Activated T-helper 17 cell treated with anti-CD3 and anti-CD28 coated beads, Interleukin-2, amount 50 U/mL, for 72 hours (primary cell): ENCODE data around the gene CCND1. TPM values are rescaled to one million over a fixed set of nuclear protein-coding genes. Genes with fewer than 3 reads are reported as not detected.
"Not testable (repeated sequence)": the region's sequence is repeated elsewhere in the genome, so short reads cannot be mapped to it uniquely, and the experiment has no call there.

Source experiments
- ATAC-seq: fragments of 150-1000 bp; cut with Tn5 transposase; replicated peaks from 2 replicates; pipeline ENCODE4 v1.10.0; 2021; ENCODE audit warnings: mild to moderate bottlenecking, moderate library complexity
- H3K27ac Mint-ChIP-seq: one replicate; pipeline ENCODE4 v1.8.0; 2022; ENCODE audit warnings: mixed read lengths
- H3K27me3 Mint-ChIP-seq: one replicate; pipeline ENCODE4 v1.8.0; 2022; ENCODE audit warnings: mixed read lengths
- H3K36me3 Mint-ChIP-seq: one replicate; pipeline ENCODE4 v1.8.0; 2022; ENCODE audit warnings: low read depth, mild to moderate bottlenecking, mixed read lengths
- H3K4me1 Mint-ChIP-seq: one replicate; pipeline ENCODE4 v1.8.0; 2022; ENCODE audit warnings: mixed read lengths
- H3K4me3 Mint-ChIP-seq: one replicate; pipeline ENCODE4 v1.8.0; 2022; ENCODE audit warnings: mild to moderate bottlenecking, mixed read lengths
- H3K9me3 Mint-ChIP-seq: one replicate; pipeline ENCODE4 v1.8.0; 2022; ENCODE audit warnings: mixed read lengths
- total RNA-seq, 2 donors: library from RNA; stranded (reverse); gene quantifications; one replicate each; pipeline ENCODE4 v1.2.3, GENCODE V29; 2022

The CCND1 gene
- total RNA-seq, 2 donors from 2014 or later = 0.82 to 3.7 TPM

DNA sequence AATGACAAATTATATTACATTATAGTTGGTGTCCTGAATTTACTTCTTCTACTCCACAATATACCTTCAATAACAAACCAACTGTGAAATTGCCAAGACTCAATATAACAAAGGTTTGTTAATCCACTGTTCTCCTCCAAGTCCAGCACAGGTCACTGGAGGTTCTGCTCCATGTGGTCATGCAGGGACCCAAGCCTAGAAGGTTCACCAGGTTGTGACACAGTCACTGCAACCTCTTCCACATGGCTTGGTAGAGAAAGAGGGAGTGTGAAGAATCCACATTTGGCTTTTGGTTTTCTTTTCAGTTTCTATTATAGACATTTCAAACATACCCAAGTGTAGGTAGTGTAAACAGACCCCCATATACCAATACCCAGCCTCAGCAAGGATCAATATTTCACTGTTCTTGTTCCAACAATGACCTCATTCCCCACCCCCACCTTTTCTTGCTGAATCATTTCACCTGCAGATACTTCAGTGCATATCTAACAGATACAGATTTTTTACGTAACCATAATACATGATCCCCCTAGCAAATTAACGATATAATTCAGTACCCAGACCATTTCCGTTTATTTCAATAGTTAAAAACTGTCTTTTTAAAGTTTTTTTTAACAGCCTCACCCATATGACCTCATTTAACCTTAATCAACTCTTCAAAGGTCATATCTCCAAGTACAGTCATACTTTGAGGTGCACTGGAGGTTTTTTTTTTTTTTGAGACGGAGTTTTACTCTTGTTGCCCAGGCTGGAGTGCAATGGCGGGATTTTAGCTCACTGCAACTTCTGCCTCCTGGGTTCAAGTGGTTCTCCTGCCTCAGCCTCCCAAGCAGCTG lies 48.7 kb downstream of the CCND1 start:
- H3K9me3 Mint-ChIP-seq = no peaks in the 10 kb centered on the region

DNA sequence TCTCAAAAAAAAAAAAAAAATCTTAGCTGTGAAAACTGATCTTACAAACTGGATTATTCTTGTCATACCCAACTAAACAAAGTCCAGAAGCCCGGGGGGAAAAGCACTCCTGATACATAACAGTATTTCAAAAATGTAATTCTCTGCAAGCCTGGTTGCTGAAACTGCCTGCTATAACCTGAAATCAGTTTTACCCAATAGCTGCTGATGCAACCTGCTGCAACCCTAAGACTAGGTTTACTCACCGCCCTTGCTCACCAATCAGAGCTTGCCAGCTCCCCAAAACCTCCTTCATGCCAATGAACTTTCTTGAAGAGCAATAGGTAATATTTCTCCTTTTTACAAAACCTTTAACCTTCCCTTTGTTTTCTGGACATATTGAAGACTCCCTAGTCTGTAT lies 50.5 kb downstream of the CCND1 start:
- no peak for ATAC-seq
- Mint-ChIP-seq H3K9me3 (no peaks in the 10 kb centered on the region), H3K27ac (no peak overlapping the region), H3K4me1 (peaks cover 5% of the 10 kb centered on the region), H3K4me3 (no peak overlapping the region), H3K36me3 (no peaks in the 10 kb centered on the region), H3K27me3 (peaks cover 43% of the 10 kb centered on the region)

More for the DNA sequence above, 48.7 kb downstream of the CCND1 start:
- no peak overlapping the region for H3K27ac Mint-ChIP-seq
- no peak for ATAC-seq
- peaks cover 5% of the 10 kb centered on the region for H3K4me1 Mint-ChIP-seq
- peaks cover 33% of the 10 kb centered on the region for H3K27me3 Mint-ChIP-seq
- H3K36me3 Mint-ChIP-seq = no peaks in the 10 kb centered on the region
- H3K4me3 Mint-ChIP-seq = no peak overlapping the region

DNA sequence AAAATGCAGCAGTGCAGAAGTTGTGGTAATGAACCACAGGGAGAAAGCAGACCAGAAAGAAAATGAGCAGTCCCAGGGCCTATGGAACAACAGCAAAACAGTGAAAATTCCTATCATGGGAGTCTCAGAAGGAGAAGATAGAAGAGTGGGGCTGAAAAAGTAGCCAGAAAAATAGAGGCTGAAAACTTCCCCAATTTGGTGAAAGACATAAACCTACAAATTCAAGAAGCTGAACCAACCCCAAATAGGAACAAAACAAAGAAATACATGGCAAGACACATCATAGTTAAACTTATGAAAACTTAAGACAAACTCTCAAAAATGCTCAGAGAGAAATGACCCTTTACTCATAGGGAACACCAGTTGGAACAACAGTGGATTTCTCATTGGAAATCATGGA lies 51.5 kb downstream of the CCND1 start:
- Mint-ChIP-seq H3K4me1 (peaks cover 5% of the 10 kb centered on the region), H3K27me3 (peaks cover 43% of the 10 kb centered on the region), H3K4me3 (no peak overlapping the region), H3K27ac (no peak overlapping the region), H3K36me3 (no peaks in the 10 kb centered on the region), H3K9me3 (no peaks in the 10 kb centered on the region)
- ATAC-seq = no peak

DNA sequence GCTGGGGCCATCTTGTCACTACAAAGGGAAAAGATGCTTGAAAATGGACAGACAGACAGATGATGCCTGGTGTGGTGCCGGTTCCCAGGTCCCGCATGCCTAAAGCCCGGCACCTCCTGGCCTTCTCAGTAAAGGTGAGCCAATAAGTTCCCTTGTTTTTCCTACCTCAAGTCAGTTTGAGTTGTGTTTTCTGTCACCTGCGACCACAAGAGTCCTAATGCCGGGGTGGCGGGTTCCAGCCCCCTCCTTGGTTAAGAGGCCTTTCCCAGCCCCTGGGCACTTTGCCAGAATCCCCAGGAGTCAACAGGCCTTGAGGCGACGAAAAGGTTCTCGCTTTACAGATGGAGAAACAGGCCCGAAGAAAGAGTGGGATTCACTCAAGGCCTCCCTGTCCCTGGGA lies 53.8 kb downstream of the CCND1 start:
- no peak overlapping the region for H3K4me3 Mint-ChIP-seq
- H3K4me1 Mint-ChIP-seq = no peaks in the 10 kb centered on the region
- H3K27ac Mint-ChIP-seq = no peak overlapping the region
- H3K36me3 Mint-ChIP-seq = no peaks in the 10 kb centered on the region
- no peaks in the 10 kb centered on the region for H3K9me3 Mint-ChIP-seq
- peaks cover 40% of the 10 kb centered on the region for H3K27me3 Mint-ChIP-seq
- no peak for ATAC-seq

DNA sequence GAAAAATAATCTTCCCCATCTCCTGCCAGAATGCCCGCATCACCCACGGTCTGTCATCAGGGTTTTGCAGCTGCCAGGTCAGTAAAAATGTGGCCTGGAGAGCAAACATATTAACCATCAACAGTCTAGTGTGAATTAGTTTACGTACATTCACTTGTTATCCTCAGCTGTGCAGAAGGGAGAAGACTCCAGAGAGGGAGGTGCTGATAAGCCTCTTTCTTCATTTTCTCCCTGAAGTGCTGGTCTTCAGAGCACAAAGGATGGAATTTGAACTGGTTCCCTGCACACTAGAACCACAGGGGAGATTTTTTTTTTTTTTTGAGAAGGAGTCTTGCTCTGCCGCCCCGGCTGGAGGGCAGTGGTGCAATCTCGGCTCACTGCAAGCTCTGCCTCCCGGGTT lies 54.6 kb downstream of the CCND1 start:
- Mint-ChIP-seq H3K4me1 (no peaks in the 10 kb centered on the region), H3K27ac (no peak overlapping the region), H3K27me3 (peaks cover 40% of the 10 kb centered on the region), H3K4me3 (no peak overlapping the region), H3K9me3 (no peaks in the 10 kb centered on the region), H3K36me3 (no peaks in the 10 kb centered on the region)
- ATAC-seq = no peak

DNA sequence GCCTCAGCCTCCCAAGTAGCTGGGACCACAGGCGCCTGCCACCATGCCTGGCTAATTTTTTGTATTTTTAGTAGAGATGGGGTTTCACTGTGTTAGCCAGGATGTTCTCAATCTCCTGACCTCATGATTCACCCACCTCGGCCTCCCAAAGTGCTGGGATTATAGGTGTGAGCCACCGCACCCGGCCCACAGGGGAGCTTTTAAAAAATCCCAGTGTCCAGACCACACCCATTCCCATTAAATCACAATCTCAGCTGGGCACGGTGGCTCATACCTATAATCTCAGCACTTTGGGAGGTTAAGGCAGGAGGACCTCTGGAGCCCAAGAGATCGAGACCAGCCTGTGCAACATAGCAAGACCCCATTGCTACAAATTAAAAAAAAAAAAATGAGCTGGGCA lies 55.0 kb downstream of the CCND1 start:
- H3K4me3 Mint-ChIP-seq, H3K9me3 Mint-ChIP-seq, ATAC-seq, H3K27ac Mint-ChIP-seq, H3K36me3 Mint-ChIP-seq, H3K4me1 Mint-ChIP-seq: not testable (repeated sequence)
- H3K27me3 Mint-ChIP-seq = peaks cover 39% of the 10 kb centered on the region

DNA sequence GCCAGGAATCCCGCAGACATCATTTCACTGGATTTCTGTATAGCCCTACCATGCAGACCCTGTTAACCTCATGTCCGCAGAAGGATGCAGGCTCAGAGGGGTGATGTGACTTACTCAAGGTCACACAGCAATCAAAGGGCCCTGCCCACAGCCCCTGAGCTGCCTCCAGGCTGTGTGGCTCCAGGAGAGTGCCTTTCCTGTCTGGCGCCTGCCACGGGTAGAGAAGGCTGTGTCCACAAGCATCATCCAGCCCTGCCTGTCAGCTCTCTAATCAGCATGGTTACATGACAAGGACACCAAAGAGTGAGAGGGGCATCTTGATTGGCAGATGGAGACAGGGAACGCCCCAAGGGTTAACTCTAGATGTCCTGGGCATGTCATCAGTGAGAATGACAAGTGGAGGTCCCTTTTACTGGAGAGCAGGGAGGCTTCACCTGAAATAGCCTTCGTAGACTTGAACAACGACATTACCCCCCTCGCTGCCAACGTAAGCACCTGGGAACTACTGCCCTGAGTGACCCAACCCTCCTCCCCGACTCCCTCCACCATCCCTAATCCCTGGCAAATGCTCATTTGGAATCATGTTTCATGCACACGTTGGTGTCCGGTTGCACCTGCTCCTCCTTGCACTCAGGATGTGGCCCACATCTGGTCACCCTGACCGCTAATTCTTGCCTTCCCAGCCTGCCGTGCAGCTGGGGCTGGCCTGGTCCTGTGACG lies 56.0 kb downstream of the CCND1 start:
- Mint-ChIP-seq H3K27me3 (peaks cover 40% of the 10 kb centered on the region), H3K36me3 (no peaks in the 10 kb centered on the region), H3K4me1 (no peaks in the 10 kb centered on the region), H3K4me3 (no peak overlapping the region), H3K27ac (no peak overlapping the region), H3K9me3 (no peaks in the 10 kb centered on the region)
- no peak for ATAC-seq

DNA sequence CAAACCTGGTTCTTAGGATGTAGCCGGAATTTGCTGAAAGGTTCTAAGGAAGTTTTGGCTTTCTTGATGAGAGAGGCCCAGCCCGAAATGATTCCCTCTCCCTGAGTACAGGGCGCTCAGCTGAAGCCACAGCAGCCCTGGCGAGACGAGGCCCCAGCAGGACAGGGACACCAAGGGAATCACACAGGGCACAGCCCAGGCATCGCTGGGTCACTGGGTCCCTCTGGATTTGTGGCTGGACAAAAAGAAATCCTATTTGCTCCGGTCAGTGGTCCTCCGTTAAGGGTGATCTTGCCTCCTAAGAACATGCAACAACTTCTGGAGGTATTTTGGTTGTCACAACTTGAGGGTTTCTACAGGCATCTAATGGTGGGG lies 56.5 kb downstream of the CCND1 start:
- no peak overlapping the region for H3K27ac Mint-ChIP-seq
- no peaks in the 10 kb centered on the region for H3K9me3 Mint-ChIP-seq
- no peak overlapping the region for H3K4me3 Mint-ChIP-seq
- ATAC-seq = no peak
- no peaks in the 10 kb centered on the region for H3K4me1 Mint-ChIP-seq
- no peaks in the 10 kb centered on the region for H3K36me3 Mint-ChIP-seq
- peaks cover 36% of the 10 kb centered on the region for H3K27me3 Mint-ChIP-seq

DNA sequence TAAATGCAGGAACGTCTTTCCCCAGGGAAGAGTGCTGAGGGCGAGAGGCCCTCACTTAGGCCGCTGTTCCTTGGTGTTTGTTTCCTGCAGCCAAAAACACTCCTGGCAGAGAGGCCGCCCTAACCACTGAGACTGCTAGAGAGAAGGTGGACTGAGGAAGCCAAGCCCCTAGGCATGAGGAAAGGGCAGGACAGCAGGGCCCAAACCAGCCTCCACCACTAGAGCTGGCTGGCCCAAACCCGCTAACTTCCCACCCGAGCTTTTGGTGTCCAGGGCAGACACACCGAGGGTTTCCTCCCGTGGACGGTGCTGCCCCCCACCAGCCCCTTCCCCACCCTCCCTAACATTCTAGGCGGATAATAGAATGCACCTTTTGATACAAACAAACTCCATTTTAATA lies 56.9 kb downstream of the CCND1 start:
- H3K4me1 Mint-ChIP-seq = no peaks in the 10 kb centered on the region

DNA sequence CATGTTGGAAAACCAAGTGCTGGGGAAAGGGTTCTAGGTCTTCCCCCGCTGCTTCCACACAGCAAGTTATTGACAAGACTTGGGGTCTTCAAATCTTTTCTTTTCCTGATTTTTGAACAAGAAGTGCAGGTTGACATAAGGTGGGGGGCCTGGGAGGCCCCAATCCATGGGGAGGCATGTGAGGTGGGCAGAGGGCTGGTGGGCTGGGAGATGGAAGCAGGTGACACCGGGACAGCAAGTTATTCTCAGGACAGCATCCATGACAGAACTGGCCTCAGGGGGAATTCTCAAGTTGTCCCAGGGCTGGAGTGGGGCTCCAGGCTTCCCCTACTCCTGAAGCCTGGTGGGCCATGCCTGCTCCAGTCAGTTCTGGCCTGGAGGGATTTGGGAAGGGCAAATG lies 57.4 kb downstream of the CCND1 start:
- Mint-ChIP-seq H3K36me3 (no peaks in the 10 kb centered on the region), H3K4me1 (no peaks in the 10 kb centered on the region), H3K9me3 (no peaks in the 10 kb centered on the region), H3K27ac (no peak overlapping the region), H3K27me3 (peaks cover 39% of the 10 kb centered on the region), H3K4me3 (no peak overlapping the region)
- ATAC-seq = no peak

More for the DNA sequence above, 56.9 kb downstream of the CCND1 start:
- peaks cover 36% of the 10 kb centered on the region for H3K27me3 Mint-ChIP-seq
- no peaks in the 10 kb centered on the region for H3K36me3 Mint-ChIP-seq
- no peak for ATAC-seq
- no peaks in the 10 kb centered on the region for H3K9me3 Mint-ChIP-seq
- no peak overlapping the region for H3K4me3 Mint-ChIP-seq
- H3K27ac Mint-ChIP-seq = no peak overlapping the region

DNA sequence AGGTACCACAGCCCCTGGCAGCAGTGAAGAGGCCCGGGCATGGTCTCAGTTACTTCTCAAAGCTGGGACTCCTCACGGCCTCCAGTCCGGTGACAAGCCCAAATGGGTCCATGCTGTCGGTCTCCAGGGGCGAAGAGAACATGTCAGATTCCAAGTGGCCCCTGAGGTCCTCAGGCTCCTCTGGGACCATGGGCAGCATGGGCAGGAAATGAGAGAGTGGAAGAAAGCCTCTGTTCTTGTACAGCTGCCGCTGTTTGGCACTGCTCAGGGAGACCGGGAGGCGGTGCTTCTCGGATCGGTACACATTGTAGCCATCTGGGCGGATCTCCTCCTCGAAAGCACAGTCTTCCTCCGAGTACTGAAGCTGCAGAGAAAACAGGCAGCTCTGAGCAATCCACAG lies 58.3 kb downstream of the CCND1 start:
- Mint-ChIP-seq H3K4me1 (no peaks in the 10 kb centered on the region), H3K9me3 (no peaks in the 10 kb centered on the region), H3K36me3 (no peaks in the 10 kb centered on the region), H3K27ac (no peak overlapping the region), H3K4me3 (no peak overlapping the region), H3K27me3 (peaks cover 32% of the 10 kb centered on the region)
- no peak for ATAC-seq

DNA sequence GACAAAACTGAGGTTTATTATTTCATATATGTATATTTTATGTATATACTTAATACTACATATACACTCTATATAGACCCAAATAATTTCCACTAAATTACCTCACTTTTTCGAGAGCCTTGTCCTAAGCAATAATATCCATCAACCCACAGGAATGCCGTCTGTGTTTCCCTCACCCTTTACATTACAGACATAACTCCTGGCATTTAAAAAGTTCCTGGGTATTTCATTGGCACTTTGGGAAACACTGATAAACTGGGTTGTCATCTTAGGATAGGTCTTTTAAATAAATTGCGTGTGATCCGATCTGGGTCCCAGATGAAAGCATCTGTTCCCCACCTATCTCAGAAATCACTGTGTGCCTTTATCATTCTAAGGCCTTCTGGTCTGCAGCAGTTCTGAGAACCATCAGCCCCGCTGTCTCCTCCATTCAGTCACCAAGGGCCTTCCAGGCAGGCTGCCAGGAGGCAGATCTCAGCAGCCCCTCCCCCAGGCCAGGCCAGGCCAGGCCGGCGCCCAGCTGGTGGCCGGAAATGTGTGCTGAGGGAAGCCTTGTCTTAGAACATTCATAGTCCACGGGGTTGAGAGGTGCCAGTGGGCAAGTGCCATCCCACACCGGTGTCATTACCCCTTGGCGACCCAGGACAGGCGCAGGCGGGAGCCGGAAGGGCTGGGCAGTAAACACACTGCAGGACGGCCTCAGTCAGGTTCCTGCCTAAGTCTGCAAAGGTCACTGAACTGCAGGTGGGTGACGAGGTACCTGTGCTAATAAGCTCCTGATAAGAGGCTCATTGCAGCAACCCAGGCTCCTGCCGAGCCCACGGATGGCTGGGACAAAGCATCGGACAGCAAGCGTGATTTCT lies 59.6 kb downstream of the CCND1 start:
- no peaks in the 10 kb centered on the region for H3K4me1 Mint-ChIP-seq
- H3K4me3 Mint-ChIP-seq = no peak overlapping the region
- ATAC-seq = no peak
- no peak overlapping the region for H3K27ac Mint-ChIP-seq
- H3K27me3 Mint-ChIP-seq = peaks cover 34% of the 10 kb centered on the region
- no peaks in the 10 kb centered on the region for H3K9me3 Mint-ChIP-seq
- H3K36me3 Mint-ChIP-seq = no peaks in the 10 kb centered on the region

DNA sequence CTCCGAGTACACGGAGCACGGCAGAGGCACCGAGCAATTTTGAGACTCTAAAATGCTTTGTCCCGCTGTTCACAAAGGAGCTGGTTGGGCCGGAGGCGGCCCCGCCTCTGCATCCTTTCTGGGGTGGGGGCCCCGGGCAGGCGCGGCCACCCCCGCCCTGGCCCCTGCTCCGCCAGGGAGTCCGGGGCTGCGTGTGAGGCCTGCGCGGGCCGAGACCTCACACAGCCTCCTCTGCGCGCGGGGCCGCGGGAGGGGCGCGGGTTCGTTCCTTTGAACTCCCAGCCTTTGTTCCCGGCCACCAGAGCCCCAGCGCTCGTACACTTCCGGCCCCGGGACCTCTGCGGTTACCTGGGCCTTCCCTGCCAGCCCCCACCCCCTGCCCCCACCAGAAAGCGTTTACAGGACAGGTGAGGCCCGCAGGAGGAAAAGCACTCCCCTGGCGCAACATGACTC lies 61.3 kb downstream of the CCND1 start:
- Mint-ChIP-seq H3K4me3 (no peak overlapping the region), H3K36me3 (no peaks in the 10 kb centered on the region), H3K9me3 (no peaks in the 10 kb centered on the region), H3K27me3 (peaks cover 43% of the 10 kb centered on the region), H3K27ac (no peak overlapping the region), H3K4me1 (no peaks in the 10 kb centered on the region)
- ATAC-seq = no peak

DNA sequence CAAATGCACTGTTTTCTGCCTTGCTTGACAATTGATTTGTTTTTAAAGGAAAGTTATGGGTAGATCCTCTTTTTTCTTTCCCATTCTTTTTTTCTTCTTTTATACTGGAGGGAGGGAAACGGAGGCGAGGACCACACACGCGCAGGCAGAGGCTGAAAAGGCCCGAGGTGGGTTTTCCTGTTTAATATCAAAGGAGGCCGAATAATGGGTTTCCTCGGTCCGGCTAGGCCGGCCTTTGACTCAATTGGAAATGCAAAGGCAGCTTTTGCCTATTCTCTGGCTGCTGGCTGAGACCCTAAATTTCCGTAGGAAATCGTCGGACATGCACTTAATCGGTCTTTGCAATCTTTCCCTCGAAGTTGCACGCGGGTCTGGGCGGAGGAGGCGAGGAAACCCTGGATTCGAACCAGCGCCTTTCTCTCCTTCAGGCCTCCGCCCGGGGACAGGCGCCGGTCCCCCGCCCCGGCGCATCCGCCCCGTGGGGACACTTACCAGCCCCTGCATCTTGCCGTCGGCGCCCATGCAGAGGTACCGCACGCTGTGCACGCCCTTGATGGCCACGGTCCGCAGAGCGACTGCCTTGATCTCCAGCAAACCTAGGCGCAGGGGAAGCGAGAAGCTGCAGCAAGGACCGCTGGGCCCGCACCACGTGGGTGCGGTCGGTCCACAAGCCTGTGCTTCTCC lies 62.0 kb downstream of the CCND1 start:
- peaks cover 45% of the 10 kb centered on the region for H3K27me3 Mint-ChIP-seq
- no peak overlapping the region for H3K27ac Mint-ChIP-seq
- no peak for ATAC-seq
- H3K4me1 Mint-ChIP-seq = no peaks in the 10 kb centered on the region
- no peaks in the 10 kb centered on the region for H3K9me3 Mint-ChIP-seq
- no peak overlapping the region for H3K4me3 Mint-ChIP-seq
- H3K36me3 Mint-ChIP-seq = no peaks in the 10 kb centered on the region
